ENCODE measurements around the gene OR2T27. TPM values are rescaled to one million over a fixed set of nuclear protein-coding genes. Genes with fewer than 3 reads are reported as not detected.
A peak's percentile ranks its signal among the peaks of the same experiment; 100 is the strongest.

OR2T27 gene
- total and polyA plus RNA-seq, 3 donors from 2014 or later: not detected

DNA sequence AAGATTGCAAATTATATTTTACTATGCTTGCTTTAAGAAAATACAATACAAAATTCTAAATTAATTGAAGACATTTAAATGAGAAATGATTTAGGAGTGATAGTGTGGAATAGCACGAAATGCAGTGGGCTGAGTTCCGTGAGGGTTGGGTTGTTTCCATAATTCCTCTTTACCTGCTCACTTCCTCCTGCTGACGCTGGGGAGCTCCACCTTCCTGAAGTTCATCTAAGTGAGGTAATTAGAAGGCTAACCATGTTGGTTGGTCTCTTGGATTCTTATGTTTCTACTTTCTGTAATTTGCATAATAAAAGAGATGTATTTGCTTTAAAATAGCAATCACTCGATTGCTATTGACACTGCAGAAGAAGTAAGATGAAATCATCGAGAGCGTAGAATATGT is 42.6 kb upstream of the OR2T27 start:
- H3K4me3 ChIP-seq: no peak overlapping the region
- TF ChIP-seq POLR2A (IDR thresholded peaks at IDR 0.05): no peak
- TF ChIP-seq CTCF (IDR thresholded peaks at IDR 0.05): no peak
- H3K36me3 ChIP-seq (ENCODE audit: low read depth, missing control alignments): no peaks in the 10 kb centered on the region
- intact Hi-C loops (cut with DNase I; ENCODE audit: low total_unique reads): no loop called here
- no peak overlapping the region for H3K27ac ChIP-seq
- no peaks in the 10 kb centered on the region for H3K4me1 ChIP-seq
- no peaks in the 10 kb centered on the region for H3K9me3 ChIP-seq
- WGBS, 2 donors: 66 to 86% methylated on average over 6 of the region's 6 CpGs
- DNase-seq: no peak
- no peaks in the 10 kb centered on the region for H3K27me3 ChIP-seq

DNA sequence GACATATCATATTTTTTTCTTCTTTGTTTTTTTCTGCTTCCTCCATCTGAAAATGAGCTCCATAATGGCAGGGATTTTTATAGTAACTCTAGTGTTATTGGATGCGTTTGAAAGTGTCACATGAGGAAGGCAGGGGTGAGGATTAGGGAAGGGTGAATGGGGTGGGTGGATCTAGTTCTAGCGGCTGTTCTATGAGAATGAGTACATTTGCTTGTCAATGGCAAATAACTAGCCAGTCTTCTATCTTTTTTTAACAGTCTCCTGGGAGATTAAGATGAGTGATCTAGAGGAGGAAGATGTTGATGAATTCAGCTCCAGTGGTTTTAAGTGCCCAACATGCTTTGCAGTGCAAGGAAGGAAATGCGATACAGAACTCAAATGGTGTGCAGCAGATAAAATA is 41.4 kb upstream of the OR2T27 start:
- 77 to 88% methylated on average over 3 of the region's 3 CpGs for WGBS, 2 donors
- Histone ChIP-seq H3K9me3 (no peaks in the 10 kb centered on the region), H3K36me3 (ENCODE audit: low read depth, missing control alignments) (no peaks in the 10 kb centered on the region), H3K4me3 (no peak overlapping the region), H3K4me1 (no peaks in the 10 kb centered on the region), H3K27ac (no peak overlapping the region), H3K27me3 (no peaks in the 10 kb centered on the region)
- intact Hi-C loops (cut with DNase I; ENCODE audit: low total_unique reads): no loop called here
- no peak for TF ChIP-seq CTCF (IDR thresholded peaks at IDR 0.05)
- no peak for TF ChIP-seq POLR2A (IDR thresholded peaks at IDR 0.05)
- no peak for DNase-seq

- Histone ChIP-seq H3K9me3 (no peaks in the 10 kb centered on the region), H3K36me3 (ENCODE audit: low read depth, missing control alignments) (no peaks in the 10 kb centered on the region), H3K27me3 (no peaks in the 10 kb centered on the region), H3K4me3 (no peak overlapping the region), H3K4me1 (no peaks in the 10 kb centered on the region), H3K27ac (no peak overlapping the region)
- intact Hi-C loops (cut with DNase I; ENCODE audit: low total_unique reads): no loop called here
- no peak for TF ChIP-seq POLR2A (IDR thresholded peaks at IDR 0.05)
- no peak for TF ChIP-seq CTCF (IDR thresholded peaks at IDR 0.05)
- DNase-seq: peak; percentile 56
- WGBS, 2 donors: 77 to 81% methylated on average over 3 of the region's 3 CpGs
These were observed 40.9 kb upstream of the OR2T27 start for GRCh38 chr1:248696261-248696660.

GRCh38 chr1:248695451-248696132 is 40.3 kb upstream of the OR2T27 start:
- WGBS, 2 donors: 88 to 92% methylated on average over 13 of the region's 13 CpGs

More at GRCh38 chr1:248695451-248696132, 40.3 kb upstream of the OR2T27 start:
- Histone ChIP-seq H3K36me3 (ENCODE audit: low read depth, missing control alignments) (no peaks in the 10 kb centered on the region), H3K9me3 (no peaks in the 10 kb centered on the region), H3K27ac (no peak overlapping the region), H3K4me1 (no peaks in the 10 kb centered on the region), H3K27me3 (no peaks in the 10 kb centered on the region), H3K4me3 (no peak overlapping the region)
- TF ChIP-seq POLR2A (IDR thresholded peaks at IDR 0.05): no peak
- no peak for TF ChIP-seq CTCF (IDR thresholded peaks at IDR 0.05)
- no peak for DNase-seq
- intact Hi-C loops (cut with DNase I; ENCODE audit: low total_unique reads): no loop called here

All from testis (tissue), 3 donors.